Right atrium auricular region (tissue), 2 donors: Measurements from ENCODE around the gene FITM2. TPM values are rescaled to one million over a fixed set of nuclear protein-coding genes. Genes with fewer than 3 reads are reported as not detected.
"Not testable (repeated sequence)": the region's sequence is repeated elsewhere in the genome, so short reads cannot be mapped to it uniquely, and the experiment has no call there.

Source experiments
- DNase-seq: peaks from one replicate; pipeline ENCODE4 v3.0.0-alpha.2; 2019; ENCODE audit warnings: low spot score
- H3K27ac ChIP-seq, 2 donors: fragments of 200-600 bp; sonication (generic); 1 replicate in 1 of 2; 2 replicates in 1 of 2; pipeline ENCODE4 v1.5.1; 2016 to 2019
- H3K27me3 ChIP-seq, 2 donors: fragments of 200-600 bp; sonication (generic); one replicate each; pipeline versions ENCODE4 v1.5.1 to v1.6.0; 2017 to 2019
- H3K36me3 ChIP-seq: fragments of 200-600 bp; sonication (generic); one replicate; pipeline ENCODE4 v1.5.1; 2016
- H3K4me1 ChIP-seq, 2 donors: fragments of 200-600 bp; sonication (generic); one replicate each; pipeline versions ENCODE4 v1.5.1 to v1.6.0; 2017 to 2019
- H3K4me3 ChIP-seq, 2 donors: fragments of 200-600 bp; sonication (generic); 1 replicate in 1 of 2; 2 replicates in 1 of 2; pipeline ENCODE4 v1.5.1; 2017 to 2019; ENCODE audit warnings: mild to moderate bottlenecking in 1 of 2, moderate library complexity in 1 of 2
- H3K9me3 ChIP-seq, 2 donors: fragments of 200-600 bp; sonication (generic); one replicate each; pipeline ENCODE4 v1.5.1; 2019
- total RNA-seq, 2 donors: library from RNA; depleted of rRNA; stranded (reverse); fragments of >200 nt; gene quantifications; one replicate each; pipeline ENCODE4 v1.1.0, GENCODE V29; 2016
- TF ChIP-seq, protein P1 (sequence below), 2 donors: fragments of 200-600 bp; sonication (generic); IDR thresholded peaks; one replicate each; pipeline ENCODE4 v1.5.1; 2019; ENCODE audit warnings: antibody characterized with exemption in 2 of 2

The FITM2 gene
- total RNA-seq, 2 donors from 2014 or later, result 87.1 to 143 TPM

DNA sequence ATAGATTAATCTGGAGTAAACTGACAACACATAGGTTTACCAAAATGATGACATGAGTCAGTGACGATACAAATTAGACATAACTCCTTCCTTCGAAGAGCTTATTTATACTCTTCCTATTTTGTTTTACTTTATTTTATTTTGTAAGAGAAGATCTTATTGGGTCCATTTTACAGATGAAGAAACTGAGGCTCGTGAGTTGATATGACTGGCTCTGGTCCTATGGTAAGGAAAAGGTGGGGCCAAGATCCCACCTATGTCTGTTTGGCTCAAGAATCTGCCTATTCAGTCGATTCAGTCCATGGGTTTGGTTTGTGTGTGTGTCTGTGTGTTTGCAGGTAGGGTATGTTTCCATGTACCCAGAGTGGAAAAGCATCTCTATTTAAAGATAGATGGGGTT lies 17.4 kb upstream of the FITM2 start:
- Histone ChIP-seq H3K27me3 (no peaks in the 10 kb centered on the region), H3K9me3 (no peaks in the 10 kb centered on the region), H3K36me3 (no peaks in the 10 kb centered on the region), H3K4me1 (peaks cover 0 to 8% of the 10 kb centered on the region in 2 donors), H3K4me3 (no peak overlapping the region), H3K27ac (no peak overlapping the region)
- TF ChIP-seq, protein P1, sequence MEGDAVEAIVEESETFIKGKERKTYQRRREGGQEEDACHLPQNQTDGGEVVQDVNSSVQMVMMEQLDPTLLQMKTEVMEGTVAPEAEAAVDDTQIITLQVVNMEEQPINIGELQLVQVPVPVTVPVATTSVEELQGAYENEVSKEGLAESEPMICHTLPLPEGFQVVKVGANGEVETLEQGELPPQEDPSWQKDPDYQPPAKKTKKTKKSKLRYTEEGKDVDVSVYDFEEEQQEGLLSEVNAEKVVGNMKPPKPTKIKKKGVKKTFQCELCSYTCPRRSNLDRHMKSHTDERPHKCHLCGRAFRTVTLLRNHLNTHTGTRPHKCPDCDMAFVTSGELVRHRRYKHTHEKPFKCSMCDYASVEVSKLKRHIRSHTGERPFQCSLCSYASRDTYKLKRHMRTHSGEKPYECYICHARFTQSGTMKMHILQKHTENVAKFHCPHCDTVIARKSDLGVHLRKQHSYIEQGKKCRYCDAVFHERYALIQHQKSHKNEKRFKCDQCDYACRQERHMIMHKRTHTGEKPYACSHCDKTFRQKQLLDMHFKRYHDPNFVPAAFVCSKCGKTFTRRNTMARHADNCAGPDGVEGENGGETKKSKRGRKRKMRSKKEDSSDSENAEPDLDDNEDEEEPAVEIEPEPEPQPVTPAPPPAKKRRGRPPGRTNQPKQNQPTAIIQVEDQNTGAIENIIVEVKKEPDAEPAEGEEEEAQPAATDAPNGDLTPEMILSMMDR (IDR thresholded peaks at IDR 0.05), result no peak
- DNase-seq, result no peak

DNA sequence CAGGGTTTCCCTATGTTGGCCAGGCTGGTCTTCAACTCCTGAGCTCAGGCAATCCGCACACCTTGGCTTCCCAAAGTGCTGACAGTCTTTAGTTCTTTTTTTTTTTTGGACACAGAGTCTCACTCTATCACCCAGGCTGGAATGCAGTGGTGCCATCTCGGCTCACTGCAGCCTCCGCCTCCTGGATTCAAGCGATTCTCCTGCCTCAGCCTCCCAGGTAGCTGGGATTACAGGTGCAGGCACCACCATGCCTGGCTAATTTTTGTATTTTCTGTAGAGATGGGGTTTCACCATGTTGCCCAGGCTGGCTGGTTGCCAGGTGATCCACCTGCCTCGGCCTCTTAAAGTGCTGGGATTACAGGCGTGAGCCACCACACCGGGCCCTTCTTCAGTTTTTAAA lies 16.7 kb upstream of the FITM2 start:
- not testable (repeated sequence) for DNase-seq, H3K27ac ChIP-seq, H3K4me1 ChIP-seq, H3K4me3 ChIP-seq, H3K27me3 ChIP-seq, H3K9me3 ChIP-seq, H3K36me3 ChIP-seq

DNA sequence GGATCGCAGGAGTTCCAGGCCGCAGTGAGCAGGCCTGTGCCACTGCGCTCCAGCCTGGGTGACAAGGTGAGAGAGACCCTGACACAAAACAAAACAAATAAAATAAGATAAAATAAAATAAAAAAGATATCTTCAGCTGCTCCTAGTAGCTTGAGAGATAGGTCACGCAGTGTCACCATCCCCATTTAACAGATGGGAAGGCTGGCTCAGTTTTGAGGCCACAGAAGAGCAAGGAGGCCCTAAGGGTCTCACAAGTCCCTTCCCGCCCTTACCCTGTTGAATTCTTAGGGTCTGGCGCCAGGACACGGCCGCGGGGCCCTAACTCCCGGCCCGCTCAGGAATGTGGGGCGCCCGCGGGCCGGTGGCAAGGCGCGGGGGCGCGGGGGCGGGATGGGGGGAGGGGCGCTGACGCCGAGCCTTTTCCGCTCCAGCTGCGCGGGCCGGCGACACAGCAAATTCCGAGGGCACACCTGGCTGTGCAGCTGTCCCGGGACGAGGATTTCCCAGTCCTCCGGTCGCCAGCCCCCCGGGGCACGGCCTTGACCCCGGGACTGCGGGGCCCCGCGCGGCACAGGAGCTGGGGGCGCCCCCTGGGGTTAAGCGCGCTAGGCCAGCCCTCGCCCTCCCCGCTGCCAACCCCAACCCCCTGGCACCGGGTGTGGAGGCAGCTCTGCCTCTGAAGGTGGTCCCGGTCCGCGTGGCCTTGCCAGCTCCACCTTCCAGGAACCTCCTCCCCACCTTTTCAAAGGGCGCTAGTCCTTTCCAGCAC lies 15.6 kb upstream of the FITM2 start:
- Histone ChIP-seq H3K4me3 (peak overlapping the region; percentile 30 to 47), H3K27ac (no peak overlapping the region), H3K9me3 (no peaks in the 10 kb centered on the region), H3K27me3 (no peaks in the 10 kb centered on the region), H3K36me3 (no peaks in the 10 kb centered on the region), H3K4me1 (peaks cover 0 to 8% of the 10 kb centered on the region in 2 donors)
- no peak for DNase-seq
- TF ChIP-seq, protein P1 (IDR thresholded peaks at IDR 0.05), result no peak

DNA sequence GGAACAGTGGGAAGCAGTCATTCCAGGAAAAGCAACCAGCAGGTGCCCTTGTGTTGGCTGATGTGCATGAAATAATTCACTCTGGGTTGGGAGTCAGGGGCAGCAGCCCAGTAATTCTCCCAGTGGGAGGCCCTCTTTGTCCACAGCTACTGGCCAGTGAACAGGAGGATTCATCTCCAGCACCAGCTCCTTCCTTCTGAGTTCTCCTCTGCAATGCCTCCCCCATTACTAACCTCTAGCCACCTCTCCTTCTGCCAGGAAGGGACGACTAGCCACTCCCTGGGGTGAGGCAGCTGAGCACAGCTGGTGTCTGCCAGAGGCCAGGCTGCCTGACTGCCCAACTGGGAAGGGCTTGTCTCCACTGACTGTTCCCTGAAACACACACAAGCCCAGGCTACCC lies 13.3 kb upstream of the FITM2 start:
- Histone ChIP-seq H3K4me3 (no peak overlapping the region), H3K36me3 (no peaks in the 10 kb centered on the region), H3K4me1 (peaks cover 0 to 8% of the 10 kb centered on the region in 2 donors), H3K27ac (no peak overlapping the region), H3K9me3 (no peaks in the 10 kb centered on the region), H3K27me3 (no peaks in the 10 kb centered on the region)
- DNase-seq, result no peak
- TF ChIP-seq, protein P1 (IDR thresholded peaks at IDR 0.05), result no peak

DNA sequence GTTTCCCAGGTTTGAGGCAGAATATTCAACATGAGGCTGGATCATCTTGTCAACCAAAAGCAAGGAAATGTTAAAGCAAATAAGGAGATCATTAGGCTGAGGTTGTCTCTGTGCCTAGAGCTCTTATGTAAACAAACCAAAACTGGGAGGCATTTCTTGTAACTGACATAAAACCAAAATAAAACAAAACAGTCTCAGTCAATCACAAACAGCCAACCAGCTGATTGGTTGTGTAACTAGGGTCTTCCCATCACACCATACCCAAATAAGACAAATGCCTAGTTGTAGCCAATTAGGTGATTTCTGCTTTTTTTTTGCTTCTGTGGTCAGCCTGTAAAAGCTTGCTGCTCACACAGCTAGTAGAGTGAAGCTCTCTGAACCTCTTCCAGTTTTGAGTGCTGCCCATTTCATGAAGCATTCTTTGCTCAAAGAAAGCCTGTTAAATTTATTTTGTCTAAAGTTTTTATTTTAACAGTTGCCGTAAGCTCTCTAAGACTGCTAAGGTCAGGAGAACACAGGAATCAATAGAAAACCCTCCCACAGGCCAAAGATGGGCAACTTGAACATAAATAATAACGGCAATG lies 8.9 kb upstream of the FITM2 start:
- no peaks in the 10 kb centered on the region for H3K4me1 ChIP-seq
- no peak overlapping the region for H3K27ac ChIP-seq
- no peak overlapping the region for H3K4me3 ChIP-seq
- H3K9me3 ChIP-seq, result no peaks in the 10 kb centered on the region
- DNase-seq, result no peak
- TF ChIP-seq, protein P1 (IDR thresholded peaks at IDR 0.05), result no peak
- no peaks in the 10 kb centered on the region for H3K27me3 ChIP-seq
- H3K36me3 ChIP-seq, result no peaks in the 10 kb centered on the region

DNA sequence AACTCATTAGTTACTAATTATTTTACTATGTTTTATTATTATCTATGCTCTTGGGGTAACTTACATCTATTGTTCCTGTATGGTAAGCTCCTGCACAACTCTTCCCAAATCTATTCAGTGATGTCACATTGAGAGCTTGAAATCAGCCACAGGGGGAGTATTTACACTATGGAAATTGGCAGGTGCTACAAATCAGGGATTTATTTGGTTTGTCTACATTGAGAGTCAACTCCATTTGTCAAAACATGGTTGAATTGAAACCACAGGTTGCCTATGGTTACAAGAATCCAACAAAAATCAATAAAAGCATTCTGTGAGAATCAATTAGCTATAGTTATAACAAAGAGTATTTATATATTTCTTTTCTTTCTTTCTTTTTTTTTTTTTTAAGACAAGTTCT lies 3.9 kb upstream of the FITM2 start:
- no peak overlapping the region for H3K27ac ChIP-seq
- no peaks in the 10 kb centered on the region for H3K27me3 ChIP-seq
- TF ChIP-seq, protein P1 (IDR thresholded peaks at IDR 0.05), result no peak
- no peaks in the 10 kb centered on the region for H3K36me3 ChIP-seq
- no peaks in the 10 kb centered on the region for H3K9me3 ChIP-seq
- DNase-seq, result no peak
- no peak overlapping the region for H3K4me3 ChIP-seq
- peaks cover 0 to 11% of the 10 kb centered on the region in 2 donors for H3K4me1 ChIP-seq
